RPMI8226 (cell line): Measurements from ENCODE around the gene TCF4.
A peak's percentile ranks its signal among the peaks of the same experiment; 100 is the strongest.

Experiments
- DNase-seq: peaks from one replicate; pipeline ENCODE4 v3.0.0-alpha.2; 2015

The TCF4 gene

DNA sequence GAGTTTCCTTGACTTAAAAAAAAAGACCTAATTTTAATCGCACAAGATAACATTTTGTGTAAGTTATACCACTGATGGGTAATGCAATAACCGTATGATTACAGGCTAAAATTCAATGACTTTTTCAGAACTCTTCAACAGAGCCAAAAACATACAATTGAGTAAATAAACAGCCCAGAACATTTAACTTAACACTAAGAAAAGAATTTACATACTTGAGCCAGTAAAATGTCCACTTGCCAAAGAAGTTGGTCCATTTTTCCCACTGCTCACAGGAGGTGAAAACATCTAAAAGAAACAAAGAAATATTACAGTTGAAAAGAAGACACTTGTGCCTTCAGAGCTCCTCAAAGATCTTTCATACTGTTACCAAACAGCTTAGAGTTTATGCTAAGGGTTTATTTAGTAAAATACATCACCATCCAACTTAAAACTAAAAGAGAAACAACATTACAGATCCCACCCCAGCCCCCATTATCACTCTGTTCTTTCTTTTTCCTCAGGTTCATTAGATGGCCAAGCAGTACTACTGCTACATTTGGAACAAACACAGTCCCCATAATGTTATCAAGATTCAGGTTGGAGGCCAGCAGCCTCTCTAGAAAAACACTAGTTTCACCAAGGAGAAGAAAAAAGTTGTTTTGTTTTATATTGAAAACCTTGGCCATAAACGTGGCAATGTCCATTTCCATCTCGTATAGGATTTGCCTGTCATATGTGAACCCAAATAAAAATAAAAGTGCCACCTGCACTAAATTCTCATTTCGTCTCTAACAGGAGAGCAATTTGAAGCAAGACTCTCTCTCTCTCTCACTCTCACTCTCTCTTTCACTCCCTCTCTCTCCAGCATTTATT, 2.7 kb downstream of the TCF4 start:
- DNase-seq: no peak

DNA sequence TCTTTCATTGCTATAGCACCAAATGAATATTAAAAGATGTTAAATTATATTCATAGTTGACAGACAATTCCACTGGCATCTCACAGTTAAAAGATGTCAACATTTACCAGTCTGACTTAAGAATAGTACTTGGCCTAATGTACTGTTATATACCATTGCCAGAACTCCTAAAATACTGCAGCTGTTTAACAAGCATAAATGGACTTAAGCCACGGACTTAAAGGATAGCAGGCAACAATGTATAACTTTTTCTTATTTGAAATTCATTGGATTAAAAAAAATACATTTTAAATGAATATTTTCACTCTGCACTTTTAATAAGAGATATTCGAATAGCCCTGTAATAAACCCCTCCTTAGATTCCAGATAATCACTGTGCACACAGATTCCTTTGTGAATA, 3.8 kb downstream of the TCF4 start:
- no peak for DNase-seq

DNA sequence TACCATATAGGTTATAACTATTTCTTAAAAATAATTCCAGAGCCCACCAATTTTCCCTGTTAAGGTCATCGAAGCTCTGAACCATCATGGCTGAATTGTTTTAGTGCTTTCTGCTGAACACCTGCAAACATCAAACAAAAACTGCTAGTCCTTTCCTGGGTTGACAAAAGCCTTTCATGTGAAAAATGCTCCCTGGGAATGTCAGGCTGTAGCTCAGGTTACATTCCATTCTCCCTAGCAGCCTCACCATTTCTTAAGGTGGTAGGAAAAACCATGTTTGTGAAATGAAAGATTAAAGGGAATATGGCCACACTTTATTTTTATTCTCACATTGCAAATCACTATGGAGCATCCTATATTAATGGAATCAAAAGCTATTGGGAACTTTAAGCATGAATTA, 5.7 kb downstream of the TCF4 start:
- DNase-seq: no peak

DNA sequence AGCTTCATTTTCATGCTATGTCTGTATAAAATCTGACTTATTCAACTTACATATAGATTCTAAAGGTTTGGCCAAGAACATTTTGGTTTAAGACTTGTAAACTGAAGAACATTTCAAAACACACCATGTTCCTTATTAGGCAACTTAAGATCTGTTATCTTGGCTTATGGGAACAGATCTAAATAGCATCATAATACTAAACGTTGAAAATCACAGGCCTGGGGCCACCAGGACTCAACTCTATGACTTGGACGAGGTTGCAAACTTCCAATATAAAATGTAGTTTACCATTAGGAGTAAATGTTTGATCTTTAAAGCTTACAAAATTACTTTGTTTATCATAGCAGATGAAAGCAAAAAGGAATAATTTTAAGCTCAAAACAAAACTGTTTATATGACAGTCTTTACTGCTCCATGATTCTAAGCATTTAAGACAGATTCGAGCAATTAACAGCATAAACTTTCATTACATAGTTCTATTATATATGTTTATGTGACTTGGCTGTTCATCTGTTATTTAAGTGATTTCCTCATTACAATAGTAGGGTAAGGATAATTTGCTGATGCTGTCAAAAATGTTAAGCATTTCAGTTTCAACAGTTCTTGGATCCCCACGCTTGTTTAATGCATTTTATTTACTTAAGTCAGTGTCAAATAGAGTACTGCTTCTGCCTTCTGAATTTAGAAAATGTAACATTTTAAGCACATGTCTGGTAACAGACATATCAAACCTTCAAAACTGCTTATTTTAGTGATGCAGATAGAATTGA, 8.3 kb downstream of the TCF4 start:
- DNase-seq: peak; percentile 8

DNA sequence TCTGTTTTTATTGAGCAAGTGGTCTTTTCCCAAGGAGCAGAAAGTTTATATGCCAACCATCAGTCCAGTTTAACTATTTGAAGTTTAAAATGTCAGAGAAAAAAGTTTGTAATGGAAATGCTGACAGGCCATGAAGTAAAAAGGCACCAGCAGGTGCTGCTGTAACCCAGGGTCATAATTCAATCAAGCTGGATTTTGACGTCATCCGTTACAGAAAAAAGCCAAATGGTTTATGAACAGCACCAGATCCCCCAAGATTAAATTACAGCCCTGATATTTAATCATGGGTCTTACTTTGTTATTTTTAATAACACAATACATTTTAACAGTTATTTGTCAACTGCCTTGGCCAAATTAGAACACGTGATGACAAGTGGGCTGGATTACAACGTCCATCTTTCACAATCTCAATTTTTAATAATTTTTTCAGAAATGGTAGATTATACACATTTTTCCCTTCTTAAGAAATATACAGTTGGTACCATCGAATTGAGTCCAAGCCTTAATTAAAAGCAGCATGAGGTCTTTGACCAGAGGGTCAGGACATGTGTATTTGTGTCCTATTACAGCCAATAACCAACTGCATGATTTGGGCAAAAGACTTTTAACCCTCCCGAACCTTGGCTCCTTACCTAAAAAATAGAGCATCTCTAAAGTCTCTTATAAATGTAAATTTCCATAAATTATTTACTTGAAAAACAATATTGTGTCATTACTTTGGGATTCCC, 10.0 kb downstream of the TCF4 start:
- DNase-seq: peak; percentile 20

DNA sequence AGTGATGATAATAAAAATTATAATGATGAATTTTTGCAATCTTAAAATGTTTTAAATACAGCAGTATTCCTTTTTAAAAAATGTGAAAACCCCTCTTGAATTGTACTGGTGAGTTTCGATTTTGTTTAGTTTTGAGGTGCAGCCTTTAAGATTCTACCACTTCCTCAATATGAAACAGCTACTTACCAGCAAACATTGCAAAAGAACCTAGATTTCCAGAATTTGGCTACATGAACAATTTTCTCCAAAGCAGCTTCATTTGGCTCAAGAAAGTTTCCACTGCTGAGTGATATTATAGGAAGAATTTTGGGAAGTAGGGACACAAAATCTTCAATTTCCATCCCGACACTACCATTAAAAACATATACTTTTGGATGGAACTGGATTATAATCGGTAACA, 12.0 kb downstream of the TCF4 start:
- no peak for DNase-seq

DNA sequence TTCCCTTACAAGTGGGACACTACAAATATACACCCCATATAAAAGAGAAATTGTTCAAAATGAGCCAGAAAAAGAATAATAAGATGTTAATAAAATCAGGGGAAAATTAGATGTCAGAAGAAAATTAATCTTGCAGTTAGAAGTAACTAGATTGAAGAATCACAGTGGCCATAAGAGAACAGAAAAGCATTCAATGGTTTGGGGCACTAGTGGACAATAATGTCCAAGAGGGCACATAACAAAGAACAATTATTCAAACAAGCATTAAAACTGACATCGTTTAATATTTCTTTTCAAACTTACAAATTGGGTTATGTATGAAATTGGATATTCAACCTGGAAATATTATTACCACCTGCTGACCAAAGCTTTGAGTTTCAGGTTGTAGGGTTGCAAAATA, 12.9 kb downstream of the TCF4 start:
- no peak for DNase-seq

DNA sequence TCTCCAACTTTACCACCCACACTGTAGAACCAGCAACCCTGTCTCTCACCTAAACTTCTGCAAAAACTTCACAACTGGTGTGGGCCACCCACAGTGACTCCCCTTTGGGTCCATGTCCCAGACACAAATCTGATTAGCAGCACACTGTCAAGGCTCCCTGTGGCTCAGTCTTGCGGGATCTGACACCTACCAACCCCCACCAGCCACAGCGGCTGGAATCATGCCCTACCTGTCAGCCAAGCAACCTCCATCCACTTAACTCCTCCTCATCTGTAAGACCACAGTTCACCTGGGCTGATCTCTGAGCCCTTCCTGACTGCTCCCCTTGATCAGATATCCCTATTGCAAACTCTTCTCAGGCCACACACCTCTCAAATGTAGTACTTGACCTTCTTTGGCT, 14.6 kb downstream of the TCF4 start:
- DNase-seq: no peak

DNA sequence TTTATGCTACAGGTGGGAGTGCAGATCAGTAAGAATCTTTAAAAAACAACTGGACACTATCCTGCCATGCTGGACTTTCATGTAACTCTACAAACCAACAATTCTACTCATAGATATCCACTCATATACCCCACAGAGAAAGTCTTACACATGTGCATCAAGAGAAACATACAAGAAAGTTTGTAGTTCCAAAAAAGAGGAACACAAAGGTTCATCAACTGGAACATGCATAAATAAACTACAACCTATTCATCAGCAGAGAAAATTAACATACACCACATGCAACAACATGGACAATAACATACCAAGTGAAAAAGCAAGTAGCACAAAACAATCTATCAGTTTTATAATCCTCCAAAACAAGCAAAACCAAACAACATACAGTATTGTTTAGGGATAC, 17.0 kb downstream of the TCF4 start:
- no peak for DNase-seq

DNA sequence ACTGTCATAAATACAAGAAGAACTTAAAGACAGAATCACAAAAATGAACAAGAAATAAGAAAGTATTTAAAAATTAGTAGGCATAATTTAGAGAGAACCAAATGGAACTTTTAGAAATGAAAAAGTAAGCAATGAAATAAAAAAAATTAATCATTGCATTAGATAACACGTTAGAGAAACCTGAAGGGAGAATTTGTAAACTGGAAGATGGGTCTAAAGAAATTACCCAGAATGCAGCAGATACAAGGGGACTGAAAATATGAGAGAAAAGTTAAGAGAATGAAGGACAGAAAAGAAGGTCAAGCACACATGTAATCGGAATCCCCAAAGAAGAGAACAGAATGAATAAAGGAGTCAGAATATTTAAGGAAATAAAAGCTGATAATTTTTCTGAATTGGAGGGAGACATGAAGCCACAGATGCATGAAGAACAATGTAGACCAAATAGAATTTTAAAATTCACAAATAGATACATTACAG, 21.5 kb downstream of the TCF4 start:
- DNase-seq: no peak

DNA sequence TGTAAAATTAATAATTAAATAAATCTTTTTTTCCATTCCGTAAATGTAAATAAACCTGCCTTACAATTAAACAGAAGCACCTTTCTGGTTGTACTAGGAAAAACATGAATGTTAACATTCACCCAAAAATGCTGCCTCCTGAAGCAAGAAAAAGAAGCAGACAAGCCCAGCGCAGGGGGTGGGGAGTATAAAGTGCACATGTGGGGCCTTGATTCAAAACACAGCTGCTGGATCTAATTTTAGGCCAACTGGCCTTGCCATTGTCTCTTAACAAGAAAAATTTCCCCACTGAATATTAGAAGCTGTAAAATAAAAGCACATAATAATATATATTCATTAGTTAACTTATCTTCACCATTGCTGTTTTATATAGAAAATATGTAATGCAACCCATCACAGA, 28.3 kb downstream of the TCF4 start:
- no peak for DNase-seq

DNA sequence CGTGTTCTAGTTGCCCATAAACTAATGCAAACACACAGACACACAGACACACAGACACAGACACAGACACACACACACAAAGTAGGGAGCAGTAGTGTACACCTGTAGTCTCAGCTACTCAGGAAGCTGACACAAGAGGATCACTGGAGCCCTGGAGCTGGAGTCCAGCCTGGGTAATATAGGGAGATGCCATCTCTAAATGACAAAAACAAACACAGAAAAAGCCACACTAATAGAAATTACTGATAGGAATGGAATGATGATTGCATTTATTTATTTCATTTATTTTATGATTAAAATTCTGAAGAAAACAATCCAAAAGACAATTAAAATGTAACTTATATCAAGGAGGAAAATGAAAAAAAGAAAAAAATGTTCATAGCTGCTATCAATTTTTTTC, 30.8 kb downstream of the TCF4 start:
- DNase-seq: no peak

DNA sequence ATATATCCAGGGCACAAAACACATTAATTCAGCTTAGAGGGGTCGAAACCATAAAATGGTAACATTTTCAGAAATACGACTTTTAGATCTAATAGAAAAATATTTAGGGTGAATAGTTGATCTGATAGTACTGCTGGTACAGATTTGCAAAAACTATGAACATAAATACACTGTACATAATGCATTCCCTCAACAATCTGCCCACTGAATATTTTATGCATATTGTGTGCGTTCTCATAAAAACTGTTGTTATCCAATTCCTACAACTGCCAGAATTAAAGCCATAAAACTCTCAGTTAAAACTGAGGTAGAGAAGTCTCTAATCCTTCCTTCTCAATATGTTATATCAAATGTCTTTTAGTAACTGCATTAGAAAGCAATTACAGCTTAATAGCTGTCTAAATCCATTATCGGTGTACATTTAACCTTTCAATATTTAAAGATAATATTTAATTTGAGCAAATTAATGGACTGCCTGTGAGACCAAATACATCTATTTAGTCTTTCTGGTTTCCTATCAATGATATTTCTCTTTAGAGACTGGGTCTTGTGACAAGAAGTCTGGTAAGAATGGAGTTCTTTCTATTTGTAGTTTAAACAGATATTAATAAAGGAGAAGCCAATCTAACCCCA, 32.5 kb downstream of the TCF4 start:
- no peak for DNase-seq

DNA sequence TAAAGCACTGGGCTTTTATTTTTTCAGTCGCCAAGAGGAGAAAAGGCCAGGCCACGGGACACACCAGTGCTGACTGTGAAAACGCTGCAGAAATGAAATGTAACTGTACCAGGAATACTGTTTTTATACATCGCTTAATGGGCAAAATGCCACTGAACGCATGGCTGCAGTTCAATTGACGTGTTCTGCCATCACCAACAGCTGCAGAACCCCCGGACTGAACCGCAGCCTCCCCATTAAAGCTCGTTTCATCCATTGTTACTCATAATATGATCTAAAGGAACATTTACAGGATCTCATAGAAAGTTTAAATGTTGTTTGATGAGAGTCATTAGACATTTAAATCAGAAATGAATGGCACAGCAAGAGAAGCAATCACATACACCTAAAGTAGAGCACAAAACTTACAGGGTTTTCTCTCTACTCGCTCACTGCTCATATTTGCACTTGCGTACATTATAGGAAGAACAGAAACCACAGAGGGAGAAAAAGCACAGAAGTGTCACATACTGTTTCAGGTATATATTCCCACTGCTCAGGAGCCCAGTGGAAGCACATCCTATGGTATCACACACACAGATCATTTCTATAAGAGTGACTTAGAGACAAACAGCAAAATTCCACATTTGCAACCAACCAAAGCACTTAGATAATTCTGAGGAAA, 35.3 kb downstream of the TCF4 start:
- DNase-seq: no peak

DNA sequence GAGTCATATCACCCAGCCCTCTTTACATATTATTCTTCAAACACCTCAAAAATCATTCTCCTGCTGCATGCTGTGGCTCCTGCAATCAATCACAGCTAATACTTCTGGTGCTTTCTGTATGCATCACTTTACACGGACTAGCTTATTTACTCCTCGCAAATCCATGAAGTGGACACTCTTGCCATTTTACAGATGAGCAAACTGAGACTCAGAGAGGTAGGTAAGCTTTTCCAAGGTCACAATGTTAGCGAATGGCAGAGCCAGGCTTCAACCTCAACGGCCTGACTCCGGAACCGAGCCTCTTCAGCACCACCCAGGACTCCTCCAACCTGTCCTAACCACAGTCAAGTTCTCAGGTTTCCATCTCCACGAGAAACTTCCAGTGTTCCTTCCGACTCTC, 36.8 kb downstream of the TCF4 start:
- DNase-seq: no peak

DNA sequence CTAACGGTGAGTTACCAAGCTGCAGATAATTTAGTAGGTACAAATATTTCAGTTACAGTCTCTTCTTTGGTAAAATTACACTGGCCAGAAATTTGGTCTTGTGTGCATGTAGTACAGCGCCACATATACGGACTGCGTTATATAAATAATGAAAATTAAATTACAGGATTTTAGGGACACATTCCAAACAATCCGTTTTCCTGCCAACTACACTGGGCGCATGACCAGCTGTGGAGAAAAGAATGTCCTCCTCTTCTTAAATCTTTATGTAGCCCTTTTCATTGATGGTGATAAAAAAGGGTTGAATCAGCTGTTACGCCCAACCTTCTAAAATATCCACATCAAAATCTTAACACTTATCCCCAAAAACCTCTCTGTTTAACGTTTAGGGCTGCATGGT, 37.5 kb downstream of the TCF4 start:
- no peak for DNase-seq

DNA sequence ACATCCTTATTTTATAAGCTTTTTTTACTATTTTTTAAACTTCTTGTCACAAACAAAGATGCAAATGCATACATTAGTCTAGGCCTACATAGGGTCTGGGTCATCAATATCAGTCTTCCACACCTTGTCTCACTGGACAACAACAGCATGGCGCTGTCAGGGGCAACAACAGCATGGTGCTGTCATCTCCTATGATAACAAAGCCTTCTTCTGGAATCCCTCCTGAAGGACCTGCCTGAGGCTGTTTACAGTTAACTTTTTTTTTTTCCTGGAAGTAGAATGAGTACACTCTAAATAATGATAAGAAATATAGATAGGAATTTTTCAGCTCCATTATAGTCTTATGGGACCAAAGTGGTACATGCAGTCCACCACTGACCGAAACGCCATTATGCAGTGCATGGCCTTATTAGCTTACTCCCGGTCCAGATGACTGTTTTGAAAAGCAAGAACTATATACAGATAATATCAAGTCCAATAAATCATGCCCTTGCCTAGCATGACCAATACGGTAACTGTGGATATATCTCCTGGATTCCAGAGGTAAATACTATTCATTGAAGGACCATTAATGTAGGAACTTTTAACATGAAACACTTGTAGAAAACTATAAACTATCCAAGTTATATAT, 38.4 kb downstream of the TCF4 start:
- no peak for DNase-seq

DNA sequence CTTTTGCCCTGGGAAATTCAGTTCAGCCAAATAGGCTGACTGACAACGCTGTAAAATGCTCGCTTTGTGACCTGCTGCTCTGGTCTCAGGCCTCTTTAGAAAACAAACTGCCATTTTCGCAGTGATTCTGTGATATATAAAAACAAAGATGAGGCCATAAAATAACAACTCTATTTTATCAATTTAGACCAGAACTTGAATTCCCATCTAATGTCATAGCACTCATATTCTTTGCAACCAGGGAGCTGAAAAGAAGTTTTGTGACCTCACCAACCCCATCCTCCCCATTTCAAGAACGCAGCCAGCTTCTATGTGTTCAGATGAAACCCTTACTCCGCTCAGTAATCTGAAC, 40.3 kb downstream of the TCF4 start:
- no peak for DNase-seq

DNA sequence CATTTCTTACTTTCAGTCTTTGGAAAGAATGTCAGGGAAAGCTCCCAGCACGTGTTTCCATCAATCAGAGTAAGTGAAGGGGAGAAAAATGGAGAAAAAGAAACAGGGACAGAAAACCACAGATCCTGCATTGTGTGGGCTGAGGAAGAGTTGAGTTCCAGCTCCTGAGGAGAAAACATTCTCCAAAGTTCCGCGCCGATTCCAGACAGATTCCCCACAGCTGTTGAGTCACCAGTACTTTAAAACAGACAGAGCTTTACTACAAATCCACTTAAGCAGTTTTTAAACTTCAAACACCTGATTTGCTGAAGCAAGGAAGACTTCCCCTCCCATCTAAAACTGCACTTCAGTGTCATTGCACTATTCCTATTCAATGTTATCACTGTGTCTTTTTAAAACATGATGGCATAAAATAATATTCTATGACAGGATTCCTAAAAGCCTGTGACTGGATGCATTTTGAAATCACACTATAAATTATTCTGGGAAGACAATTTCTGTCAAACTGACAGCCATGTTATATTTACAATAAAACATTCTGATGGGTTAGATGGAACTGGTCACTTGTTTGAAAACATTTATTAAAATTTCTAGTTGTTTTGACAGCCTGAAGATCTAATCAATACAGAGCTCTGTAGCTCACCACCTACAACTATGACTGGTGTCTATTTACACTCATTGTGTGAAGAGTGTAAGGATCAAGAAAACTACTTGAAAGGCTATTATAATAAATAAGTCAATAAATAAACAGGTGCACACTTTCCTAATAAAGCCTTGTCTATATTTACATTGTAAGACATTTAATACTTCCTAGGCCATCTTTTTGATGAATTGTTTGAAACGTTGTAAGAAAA, 40.9 kb downstream of the TCF4 start:
- DNase-seq: no peak

DNA sequence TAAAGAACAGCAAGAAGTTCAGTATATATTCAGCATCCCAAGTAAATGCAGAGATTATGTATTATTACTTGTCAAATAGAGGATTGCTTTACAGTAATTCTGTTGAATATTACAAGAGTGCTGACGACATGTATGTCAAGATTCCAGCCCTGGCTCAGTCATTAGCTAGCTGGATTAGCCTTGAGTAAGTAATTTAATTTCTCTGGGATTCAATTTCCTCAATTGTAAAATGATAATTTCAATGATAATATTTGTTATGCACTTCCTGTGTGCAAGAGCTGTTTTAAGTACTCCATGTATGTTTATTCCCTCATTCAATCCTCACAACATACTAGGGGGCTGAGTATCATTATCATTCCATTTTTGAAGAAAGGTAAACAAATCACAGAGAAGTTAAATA, 44.0 kb downstream of the TCF4 start:
- no peak for DNase-seq

DNA sequence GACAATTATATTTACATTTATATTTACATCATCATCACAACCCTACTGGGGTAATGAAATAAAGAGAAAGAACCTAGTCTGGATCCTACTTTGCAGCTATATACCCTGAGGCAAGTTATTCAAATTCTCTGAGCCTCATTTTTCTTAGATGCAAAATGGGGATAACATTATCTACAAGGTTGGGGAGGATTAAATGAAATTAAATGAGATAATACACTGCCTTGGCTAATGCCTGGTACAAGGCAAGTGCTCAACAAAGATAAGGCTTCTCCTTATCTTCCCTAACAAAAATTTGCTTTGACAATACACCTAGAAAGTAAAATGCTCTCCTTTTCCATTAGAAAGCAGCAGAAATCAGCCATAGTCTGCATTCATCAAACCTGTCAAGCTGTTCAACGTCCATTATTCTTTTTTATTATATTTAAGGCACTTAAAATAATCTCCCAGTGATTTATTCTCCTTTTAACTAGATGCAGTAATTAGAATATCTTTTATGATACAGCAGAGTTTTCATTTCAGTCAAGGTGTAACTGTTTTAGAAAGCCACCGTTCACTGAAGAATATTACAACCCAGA, 44.8 kb downstream of the TCF4 start:
- DNase-seq: no peak
